Fibroblast of the aortic adventitia (primary cell): ENCODE data around the gene FBLN2. TPM values are rescaled to one million over a fixed set of nuclear protein-coding genes. Genes with fewer than 3 reads are reported as not detected.
A peak's percentile ranks its signal among the peaks of the same experiment; 100 is the strongest.

Experiments used
- DNase-seq: peaks from one replicate; pipeline ENCODE4 v3.0.0-alpha.2; 2010; ENCODE audit warnings: low read depth
- H3K4me3 ChIP-seq: 2 replicates; pipeline ENCODE4 v1.5.1; 2011; ENCODE audit warnings: low read depth, mild to moderate bottlenecking, control low read depth, low read length, moderate library complexity
- CTCF ChIP-seq: IDR thresholded peaks from 2 replicates; pipeline ENCODE4 v1.5.1; 2011; ENCODE audit warnings: mild to moderate bottlenecking, low read length, control low read depth, inconsistent platforms; ENCODE audit not compliant: insufficient read depth
- total RNA-seq: library from RNA; depleted of rRNA; stranded (reverse); fragments of >200 nt; gene quantifications from 2 replicates; pipeline ENCODE4 v1.2.3, GENCODE V29; 2012; ENCODE audit warnings: low replicate concordance

Gene FBLN2
- total RNA-seq, 1 donor = 452 TPM

- no peak overlapping the region for H3K4me3 ChIP-seq
- DNase-seq = peak; percentile 63
- no peak for TF ChIP-seq CTCF
These were observed 95.6 kb downstream of the FBLN2 start for GRCh38 chr3:13644341-13645117.

- DNase-seq = no peak
- no peak overlapping the region for H3K4me3 ChIP-seq
- no peak for TF ChIP-seq CTCF
These were observed 97.1 kb downstream of the FBLN2 start for GRCh38 chr3:13645801-13646637.

- peak; percentile 83 for DNase-seq
- TF ChIP-seq CTCF = no peak
- no peak overlapping the region for H3K4me3 ChIP-seq
These were observed 98.6 kb downstream of the FBLN2 start for GRCh38 chr3:13647298-13648059.

- peak; percentile 99 for TF ChIP-seq CTCF
- DNase-seq = peak; percentile 84
- peak overlapping the region; percentile 22 for H3K4me3 ChIP-seq
These were observed 99.4 kb downstream of the FBLN2 start for GRCh38 chr3:13648060-13649001.

GRCh38 chr3:13650210-13651056 lies 101.5 kb downstream of the FBLN2 start:
- peak; percentile 94 for TF ChIP-seq CTCF
- DNase-seq = peak; percentile 64
- no peak overlapping the region for H3K4me3 ChIP-seq
